Myocyte (in vitro differentiated cells): Measurements from ENCODE around the gene GLRX5. TPM values are rescaled to one million over a fixed set of nuclear protein-coding genes. Genes with fewer than 3 reads are reported as not detected.
A peak's percentile ranks its signal among the peaks of the same experiment; 100 is the strongest.

Experiments used
- DNase-seq: peaks from one replicate; pipeline ENCODE4 v3.0.0-alpha.2; 2012; ENCODE audit warnings: low read depth
- total RNA-seq: library from RNA; depleted of rRNA; stranded (reverse); fragments of >200 nt; gene quantifications from 2 replicates; pipeline ENCODE4 v1.2.3, GENCODE V29; 2014

The GLRX5 gene
- total RNA-seq, 1 donor from 2014 or later, result 69.5 TPM

GRCh38 chr14:95515596-95516552 lies 19.0 kb upstream of the GLRX5 start:
- peak; percentile 77 for DNase-seq

GRCh38 chr14:95516554-95517181 lies 18.2 kb upstream of the GLRX5 start, which contains the start of gene SYNE3:
TSS of gene SYNE3 (minus strand) at chr14:95516650. CDS start at chr14:95475821, 40,829 bp downstream.
- peak; percentile 57 for DNase-seq

GRCh38 chr14:95518045-95518751 lies 16.7 kb upstream of the GLRX5 start:
- no peak for DNase-seq

- DNase-seq, result peak; percentile 57
Measured at GRCh38 chr14:95519699-95520098, 15.2 kb upstream of the GLRX5 start.

GRCh38 chr14:95520346-95520745 lies 14.5 kb upstream of the GLRX5 start:
- DNase-seq, result no peak

GRCh38 chr14:95521001-95521400 lies 13.8 kb upstream of the GLRX5 start:
- DNase-seq, result no peak

- no peak for DNase-seq
Measured at GRCh38 chr14:95522116-95522515, 12.7 kb upstream of the GLRX5 start.

GRCh38 chr14:95522556-95522955 lies 12.3 kb upstream of the GLRX5 start:
- DNase-seq, result no peak

GRCh38 chr14:95523051-95523814 lies 11.6 kb upstream of the GLRX5 start:
- DNase-seq, result no peak

- no peak for DNase-seq
Measured at GRCh38 chr14:95523815-95524448, 10.9 kb upstream of the GLRX5 start.

GRCh38 chr14:95524706-95525512 lies 9.9 kb upstream of the GLRX5 start:
- no peak for DNase-seq

- DNase-seq, result no peak
Measured at GRCh38 chr14:95525999-95526398, 8.9 kb upstream of the GLRX5 start.

- no peak for DNase-seq
Measured at GRCh38 chr14:95526483-95527386, 8.1 kb upstream of the GLRX5 start.

- DNase-seq, result peak; percentile 66
Measured at GRCh38 chr14:95527387-95528002, 7.4 kb upstream of the GLRX5 start.

GRCh38 chr14:95529216-95529615 lies 5.6 kb upstream of the GLRX5 start:
- no peak for DNase-seq

- DNase-seq, result no peak
Measured at GRCh38 chr14:95530473-95531276, 4.2 kb upstream of the GLRX5 start.

- DNase-seq, result peak; percentile 42
Measured at GRCh38 chr14:95531473-95531872, 3.4 kb upstream of the GLRX5 start.
